ENCODE data around the gene ZBTB16. TPM values are rescaled to one million over a fixed set of nuclear protein-coding genes. Genes with fewer than 3 reads are reported as not detected.

Gene ZBTB16
- total and polyA plus RNA-seq, 8 donors, result 7.9 to 318 (median 55.3) TPM

- H3K36me3 ChIP-seq, result peaks cover 15 to 65% (median 60%) of the 10 kb centered on the region in 4 donors
- TF ChIP-seq POLR2A (IDR thresholded peaks at IDR 0.05), result no peak
- intact Hi-C loops (cut with DNase I; ENCODE audit: low total_unique reads), result loop anchor here (10.0 kb wide), 1 partner anchor 54 kb away; no protein-coding TSS in a partner anchor
- WGBS, 5 donors, result 79 to 90% (median 86%) methylated on average over 3 of the region's 3 CpGs
- H3K27me3 ChIP-seq, result no peaks in the 10 kb centered on the region
- H3K4me3 ChIP-seq, result peak overlapping the region in 2 of 4 donors; percentile 13 to 35
- DNase-seq, result no peak
- peak overlapping the region in 4 of 5 donors; percentile 59 to 81 (median 66) for H3K27ac ChIP-seq
- H3K9me3 ChIP-seq, result no peaks in the 10 kb centered on the region
- peaks cover 97 to 100% (median 99%) of the 10 kb centered on the region in 4 donors for H3K4me1 ChIP-seq
Measured at GRCh38 chr11:114080769-114081168, 21.3 kb downstream of the ZBTB16 start.

- Histone ChIP-seq H3K4me1 (peaks cover 97 to 100% (median 99%) of the 10 kb centered on the region in 4 donors), H3K27ac (peak overlapping the region in 4 of 5 donors; percentile 59 to 81 (median 66)), H3K27me3 (no peaks in the 10 kb centered on the region), H3K9me3 (no peaks in the 10 kb centered on the region), H3K4me3 (peak overlapping the region in 1 of 4 donors; percentile 35), H3K36me3 (peaks cover 15 to 71% (median 59%) of the 10 kb centered on the region in 4 donors)
- no peak for DNase-seq
- no peak for TF ChIP-seq POLR2A (IDR thresholded peaks at IDR 0.05)
- TF ChIP-seq POLR2AphosphoS5 (IDR thresholded peaks at IDR 0.05), result peak in 1 of 3 donors; percentile 33
- TF ChIP-seq CTCF (IDR thresholded peaks at IDR 0.05), result no peak
- WGBS, 5 donors, result 71 to 85% (median 81%) methylated on average over 9 of the region's 9 CpGs
- intact Hi-C loops (cut with DNase I; ENCODE audit: low total_unique reads), result loop anchor here (10.0 kb wide), 1 partner anchor 53 kb away; no protein-coding TSS in a partner anchor
Measured at GRCh38 chr11:114081641-114082414, 22.3 kb downstream of the ZBTB16 start.

GRCh38 chr11:114082415-114082748 is 22.9 kb downstream of the ZBTB16 start:
- 51 to 65% (median 54%) methylated on average over 6 of the region's 6 CpGs for WGBS, 5 donors
- H3K9me3 ChIP-seq, result no peaks in the 10 kb centered on the region
- H3K36me3 ChIP-seq, result peaks cover 13 to 71% (median 58%) of the 10 kb centered on the region in 4 donors
- peaks cover 96 to 100% (median 98%) of the 10 kb centered on the region in 4 donors for H3K4me1 ChIP-seq
- no peak for DNase-seq
- peak overlapping the region in 4 of 5 donors; percentile 59 to 81 (median 66) for H3K27ac ChIP-seq
- intact Hi-C loops (cut with DNase I; ENCODE audit: low total_unique reads), result loop anchor here (10.0 kb wide), 1 partner anchor 52 kb away; no protein-coding TSS in a partner anchor
- TF ChIP-seq POLR2A (IDR thresholded peaks at IDR 0.05) (no peak), POLR2AphosphoS5 (IDR thresholded peaks at IDR 0.05) (peak in 1 of 3 donors; percentile 9)
- H3K4me3 ChIP-seq, result peak overlapping the region in 1 of 4 donors; percentile 20
- H3K27me3 ChIP-seq, result no peaks in the 10 kb centered on the region

- no peak for TF ChIP-seq POLR2AphosphoS5 (IDR thresholded peaks at IDR 0.05)
- TF ChIP-seq EP300 (IDR thresholded peaks at IDR 0.05), result no peak
- no peak for TF ChIP-seq POLR2A (IDR thresholded peaks at IDR 0.05)
- no peak for TF ChIP-seq CTCF (IDR thresholded peaks at IDR 0.05)
- Histone ChIP-seq H3K4me1 (peaks cover 92 to 100% (median 98%) of the 10 kb centered on the region in 4 donors), H3K9me3 (no peaks in the 10 kb centered on the region), H3K4me3 (peak overlapping the region in 1 of 4 donors; percentile 20), H3K36me3 (peaks cover 13 to 71% (median 58%) of the 10 kb centered on the region in 4 donors), H3K27ac (peak overlapping the region; percentile 10 to 81 (median 61)), H3K27me3 (no peaks in the 10 kb centered on the region)
- WGBS, 5 donors, result 50 to 59% (median 54%) methylated on average over 22 of the region's 22 CpGs
- intact Hi-C loops (cut with DNase I; ENCODE audit: low total_unique reads), result loop anchor here (10.0 kb wide), 1 partner anchor 52 kb away; no protein-coding TSS in a partner anchor
- DNase-seq, result peak in 1 of 2 donors; percentile 51
Measured at GRCh38 chr11:114082767-114083181, 23.3 kb downstream of the ZBTB16 start.

- peak overlapping the region in 1 of 4 donors; percentile 20 for H3K4me3 ChIP-seq
- intact Hi-C loops (cut with DNase I; ENCODE audit: low total_unique reads), result loop anchor here (10.0 kb wide), 1 partner anchor 51 kb away; no protein-coding TSS in a partner anchor
- H3K36me3 ChIP-seq, result peaks cover 14 to 70% (median 57%) of the 10 kb centered on the region in 4 donors
- no peak for TF ChIP-seq POLR2AphosphoS5 (IDR thresholded peaks at IDR 0.05)
- no peak for TF ChIP-seq CTCF (IDR thresholded peaks at IDR 0.05)
- no peak for TF ChIP-seq EP300 (IDR thresholded peaks at IDR 0.05)
- no peak for TF ChIP-seq POLR2A (IDR thresholded peaks at IDR 0.05)
- DNase-seq, result no peak
- no peaks in the 10 kb centered on the region for H3K9me3 ChIP-seq
- H3K27me3 ChIP-seq, result no peaks in the 10 kb centered on the region
- H3K27ac ChIP-seq, result peak overlapping the region in 4 of 5 donors; percentile 59 to 81 (median 66)
- 79 to 85% (median 82%) methylated on average over 11 of the region's 11 CpGs for WGBS, 5 donors
- peaks cover 92 to 100% (median 97%) of the 10 kb centered on the region in 4 donors for H3K4me1 ChIP-seq
Measured at GRCh38 chr11:114083391-114084252, 24.1 kb downstream of the ZBTB16 start.

All from stomach (tissue), 9 donors.